GM04503 (cell line): ENCODE measurements around the gene IFITM5.
"Not testable (repeated sequence)": the region's sequence is repeated elsewhere in the genome, so short reads cannot be mapped to it uniquely, and the experiment has no call there.

Experiments
- DNase-seq: peaks from one replicate; pipeline ENCODE4 v3.0.0-alpha.2; 2012; ENCODE audit warnings: low read depth

Gene IFITM5

GRCh38 chr11:328012-328411, 28.7 kb upstream of the IFITM5 start:
- no peak for DNase-seq

GRCh38 chr11:327581-327923, 28.2 kb upstream of the IFITM5 start:
- no peak for DNase-seq

- no peak for DNase-seq
Measured at GRCh38 chr11:326842-327580, 27.7 kb upstream of the IFITM5 start.

GRCh38 chr11:326592-326841, 27.2 kb upstream of the IFITM5 start:
- no peak for DNase-seq

- no peak for DNase-seq
Measured at GRCh38 chr11:325796-326591, 26.7 kb upstream of the IFITM5 start.

GRCh38 chr11:324593-325517, 25.5 kb upstream of the IFITM5 start:
- DNase-seq: not testable (repeated sequence)

GRCh38 chr11:324156-324555, 24.8 kb upstream of the IFITM5 start:
- no peak for DNase-seq

- not testable (repeated sequence) for DNase-seq
Measured at GRCh38 chr11:319888-320273, 20.6 kb upstream of the IFITM5 start.

- not testable (repeated sequence) for DNase-seq
Measured at GRCh38 chr11:319121-319887, 20.0 kb upstream of the IFITM5 start.

- not testable (repeated sequence) for DNase-seq
Measured at GRCh38 chr11:318405-319120, 19.2 kb upstream of the IFITM5 start.

GRCh38 chr11:317668-318404, 18.5 kb upstream of the IFITM5 start:
- DNase-seq: not testable (repeated sequence)

GRCh38 chr11:316891-317301, 17.6 kb upstream of the IFITM5 start:
- no peak for DNase-seq

- no peak for DNase-seq
Measured at GRCh38 chr11:316031-316701, 16.8 kb upstream of the IFITM5 start.

- no peak for DNase-seq
Measured at GRCh38 chr11:315516-315994, 16.2 kb upstream of the IFITM5 start.

- no peak for DNase-seq
Measured at GRCh38 chr11:315051-315481, 15.7 kb upstream of the IFITM5 start.

GRCh38 chr11:314554-314875, 15.2 kb upstream of the IFITM5 start:
- not testable (repeated sequence) for DNase-seq

GRCh38 chr11:313787-314553, 14.6 kb upstream of the IFITM5 start, which contains the start of gene IFITM1:
TSS of gene IFITM1 (plus strand) at chr11:314040. CDS start at chr11:314171, 131 bp downstream.
- peak; percentile 56 for DNase-seq

GRCh38 chr11:313304-313786, 14.0 kb upstream of the IFITM5 start:
- no peak for DNase-seq
